Measurements from ENCODE around the gene CCDC78.

The CCDC78 gene

DNA sequence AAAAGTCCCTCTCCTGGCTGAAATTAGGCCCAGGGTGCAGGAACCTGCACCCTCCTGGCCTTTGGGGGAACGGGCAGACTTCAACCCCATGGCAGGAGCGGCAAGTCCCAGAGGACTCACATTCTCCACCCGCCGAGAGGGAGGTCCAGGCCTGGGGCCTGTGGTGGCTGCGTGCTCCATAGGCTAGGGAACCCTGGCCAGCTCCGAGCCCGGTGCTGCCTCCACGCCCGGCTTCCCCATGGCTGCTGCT, 130 bp downstream of the CCDC78 start:
- DNase-seq (no peak), ATAC-seq (no peak)
- Mint-ChIP-seq H3K27me3 (no peaks in the 10 kb centered on the region), H3K27ac (no peak overlapping the region), H3K36me3 (ENCODE audit: low read depth) (no peaks in the 10 kb centered on the region), H3K4me1 (peaks cover 4% of the 10 kb centered on the region), H3K4me3 (no peak overlapping the region), H3K9me3 (no peaks in the 10 kb centered on the region)

- Mint-ChIP-seq H3K4me1 (peaks cover 4% of the 10 kb centered on the region), H3K9me3 (no peaks in the 10 kb centered on the region), H3K36me3 (ENCODE audit: low read depth) (no peaks in the 10 kb centered on the region), H3K27me3 (no peaks in the 10 kb centered on the region), H3K27ac (no peak overlapping the region), H3K4me3 (peak overlapping the region; percentile 45)
- DNase-seq (no peak), ATAC-seq (no peak)
These were observed 618 bp downstream of the CCDC78 start for GRCh38 chr16:725463-726187.

DNA sequence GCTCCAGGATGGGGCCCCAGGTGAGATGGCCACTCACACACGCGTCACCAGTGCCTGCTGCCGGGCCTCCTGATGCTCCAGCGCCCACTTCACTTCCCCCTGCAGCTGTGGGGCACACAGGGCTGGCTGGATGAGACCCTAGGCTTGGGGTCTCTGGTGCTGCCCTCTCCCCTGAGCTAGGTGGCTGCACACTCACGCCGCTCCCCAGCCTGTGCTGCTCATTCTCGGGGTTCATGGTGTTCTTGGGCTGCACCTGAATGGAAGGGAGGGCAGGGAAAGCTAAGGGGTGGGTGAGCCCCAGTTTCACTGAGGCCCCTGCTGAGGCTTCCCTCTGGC, 1.2 kb downstream of the CCDC78 start:
- H3K4me1 Mint-ChIP-seq = peaks cover 7% of the 10 kb centered on the region
- no peak overlapping the region for H3K4me3 Mint-ChIP-seq
- no peak overlapping the region for H3K27ac Mint-ChIP-seq
- no peaks in the 10 kb centered on the region for H3K9me3 Mint-ChIP-seq
- ATAC-seq (no peak), DNase-seq (no peak)
- H3K36me3 Mint-ChIP-seq (ENCODE audit: low read depth) = no peaks in the 10 kb centered on the region
- no peaks in the 10 kb centered on the region for H3K27me3 Mint-ChIP-seq

- DNase-seq (no peak), ATAC-seq (no peak)
- Mint-ChIP-seq H3K9me3 (no peaks in the 10 kb centered on the region), H3K4me1 (peaks cover 11% of the 10 kb centered on the region), H3K4me3 (no peak overlapping the region), H3K36me3 (ENCODE audit: low read depth) (no peaks in the 10 kb centered on the region), H3K27me3 (no peaks in the 10 kb centered on the region), H3K27ac (no peak overlapping the region)
These were observed 1.8 kb downstream of the CCDC78 start for GRCh38 chr16:724188-725040.

DNA sequence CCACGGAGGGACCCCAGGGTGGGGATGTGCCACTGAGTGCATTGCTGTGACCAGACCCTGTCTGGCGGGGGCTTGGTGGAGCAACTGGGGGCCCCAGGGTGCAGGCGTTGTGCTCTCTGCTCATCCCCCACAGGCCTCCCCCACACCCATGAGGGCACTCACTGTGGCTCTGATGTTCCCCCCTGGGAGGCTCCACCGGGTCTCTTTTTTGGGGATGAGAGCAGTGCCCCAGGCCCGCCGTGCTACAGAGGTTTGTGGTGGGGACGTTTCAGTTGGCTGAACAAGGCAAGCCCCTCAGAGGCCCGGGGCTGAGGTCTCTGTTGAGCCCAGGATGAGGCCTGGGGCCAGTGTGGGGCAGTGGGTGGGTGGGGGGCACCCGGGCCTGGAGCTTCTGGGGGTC, 2.5 kb downstream of the CCDC78 start:
- Mint-ChIP-seq H3K9me3 (no peaks in the 10 kb centered on the region), H3K27ac (no peak overlapping the region), H3K4me1 (peaks cover 18% of the 10 kb centered on the region), H3K36me3 (ENCODE audit: low read depth) (no peaks in the 10 kb centered on the region), H3K27me3 (no peaks in the 10 kb centered on the region), H3K4me3 (no peak overlapping the region)
- DNase-seq (no peak), ATAC-seq (no peak)

DNA sequence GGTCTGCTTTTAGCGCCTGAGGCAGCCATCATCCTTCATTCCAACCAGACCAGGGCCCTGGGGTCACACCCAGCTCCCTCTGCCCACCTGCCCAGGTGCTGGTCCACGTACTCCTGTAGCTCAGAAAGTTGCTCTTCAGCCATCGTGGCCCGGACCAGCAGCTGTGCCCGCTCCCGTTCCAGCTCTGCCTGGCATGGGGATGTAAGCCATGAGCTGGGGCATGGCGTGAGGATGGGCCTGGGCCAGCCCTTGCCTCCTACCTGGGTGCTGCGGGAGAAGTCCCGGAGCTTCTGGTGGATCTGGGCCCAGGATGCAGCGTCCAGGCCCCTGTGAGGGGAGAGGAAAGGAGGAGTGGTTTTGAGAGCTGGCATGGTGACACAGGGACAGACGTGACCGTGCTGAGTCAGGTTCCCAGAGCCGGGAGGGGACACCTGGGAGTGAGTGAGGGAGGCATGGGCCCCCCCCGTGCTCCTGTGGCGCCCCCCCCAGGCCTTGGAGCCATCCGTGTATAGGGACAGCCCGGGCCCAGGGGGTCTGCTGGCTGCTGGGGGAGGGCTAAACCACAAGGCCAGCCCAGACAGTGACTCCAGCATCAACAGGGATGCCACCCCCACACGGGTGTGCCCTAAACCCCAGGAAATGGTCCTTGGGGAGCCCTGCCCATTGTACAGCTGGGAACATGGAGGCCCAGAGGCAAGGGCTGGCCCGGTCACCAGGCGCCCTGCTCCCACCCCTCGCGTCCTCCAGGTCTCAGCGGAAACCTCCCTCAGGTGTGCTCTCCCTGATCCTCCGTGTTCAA, 3.2 kb downstream of the CCDC78 start:
- H3K27me3 Mint-ChIP-seq = no peaks in the 10 kb centered on the region
- H3K4me1 Mint-ChIP-seq = peaks cover 19% of the 10 kb centered on the region
- no peak for ATAC-seq
- no peak for DNase-seq
- H3K4me3 Mint-ChIP-seq = peak overlapping the region; percentile 74
- H3K9me3 Mint-ChIP-seq = no peaks in the 10 kb centered on the region
- no peak overlapping the region for H3K27ac Mint-ChIP-seq
- H3K36me3 Mint-ChIP-seq (ENCODE audit: low read depth) = no peaks in the 10 kb centered on the region

DNA sequence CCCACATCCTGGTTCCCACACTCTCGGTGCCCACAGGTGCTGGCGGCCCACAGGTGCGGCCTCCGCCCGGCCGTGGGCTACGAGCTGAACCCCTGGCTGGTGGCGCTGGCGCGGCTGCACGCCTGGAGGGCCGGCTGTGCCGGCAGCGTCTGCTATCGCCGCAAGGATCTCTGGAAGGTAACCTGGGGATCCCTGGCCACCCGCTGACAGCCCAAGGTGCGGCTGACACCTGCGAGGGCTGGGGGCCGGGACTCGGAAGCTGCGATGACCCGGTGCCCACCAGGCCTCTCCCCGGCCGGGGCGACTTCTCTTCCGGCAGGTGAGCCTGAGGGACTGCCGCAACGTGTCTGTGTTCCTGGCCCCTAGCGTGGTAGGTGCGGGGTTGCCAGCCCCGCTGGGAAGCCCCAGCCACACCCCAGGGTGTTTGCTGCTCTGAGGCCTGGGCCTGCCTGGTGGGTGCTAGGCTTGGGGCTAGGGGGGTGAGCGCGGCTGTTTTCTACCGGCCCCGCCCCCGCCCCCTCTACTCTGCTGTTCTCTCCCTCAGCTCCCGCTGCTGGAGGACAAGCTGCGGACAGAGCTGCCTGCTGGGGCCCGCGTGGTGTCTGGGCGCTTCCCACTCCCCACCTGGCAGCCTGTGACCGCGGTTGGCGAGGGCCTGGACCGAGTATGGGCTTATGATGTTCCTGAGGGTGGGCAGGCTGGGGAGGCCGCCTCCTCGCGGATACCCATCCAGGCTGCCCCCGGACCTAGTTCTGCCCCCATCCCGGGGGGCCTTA, 4.3 kb downstream of the CCDC78 start:
- H3K27me3 Mint-ChIP-seq = no peaks in the 10 kb centered on the region
- ATAC-seq (no peak), DNase-seq (no peak)
- H3K9me3 Mint-ChIP-seq = no peaks in the 10 kb centered on the region
- peaks cover 19% of the 10 kb centered on the region for H3K4me1 Mint-ChIP-seq
- H3K36me3 Mint-ChIP-seq (ENCODE audit: low read depth) = no peaks in the 10 kb centered on the region
- peak overlapping the region; percentile 74 for H3K4me3 Mint-ChIP-seq
- no peak overlapping the region for H3K27ac Mint-ChIP-seq

DNA sequence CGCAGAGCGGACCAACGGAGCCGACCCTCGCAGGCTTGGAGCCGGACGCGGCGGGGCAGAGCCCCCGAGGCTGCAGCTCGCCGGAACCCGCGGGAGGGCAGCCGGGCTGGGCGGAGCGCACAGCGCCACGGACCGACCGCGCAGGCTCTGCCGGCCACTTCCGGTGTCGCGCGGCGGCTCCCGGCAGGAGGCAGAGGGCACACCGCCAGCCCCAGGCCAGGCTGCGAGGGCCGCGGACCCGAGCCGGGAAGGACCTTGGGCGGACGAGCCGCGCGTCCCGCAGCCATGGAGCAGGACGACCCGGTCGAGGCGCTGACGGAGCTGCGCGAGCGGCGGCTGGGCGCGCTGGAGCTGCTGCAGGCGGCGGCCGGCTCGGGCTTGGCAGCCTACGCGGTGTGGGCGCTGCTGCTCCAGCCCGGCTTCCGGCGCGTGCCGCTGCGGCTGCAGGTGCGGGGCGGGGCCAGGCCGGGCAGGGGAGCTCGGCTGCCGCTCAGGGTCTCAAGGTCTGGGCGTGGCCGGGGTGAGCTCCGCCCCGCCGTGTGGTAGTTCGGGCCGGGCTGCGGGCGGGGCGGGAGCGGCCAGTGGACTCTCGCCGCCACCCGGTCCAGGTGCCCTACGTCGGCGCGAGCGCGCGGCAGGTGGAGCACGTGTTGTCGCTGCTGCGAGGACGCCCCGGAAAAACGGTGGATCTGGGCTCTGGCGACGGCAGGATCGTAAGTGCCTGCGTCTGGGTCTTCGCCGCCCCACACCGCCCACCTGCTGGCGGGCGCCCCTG, 5.1 kb downstream of the CCDC78 start, which contains the start of gene ANTKMT:
TSS of gene ANTKMT (plus strand) at position 157 of the 775 bp plus-strand sequence. CDS start at position 286, 129 bp downstream.
- Mint-ChIP-seq H3K27me3 (no peaks in the 10 kb centered on the region), H3K27ac (peak within 1 kb of the TSS; percentile 84), H3K4me3 (peak within 1 kb of the TSS; percentile 85), H3K36me3 (ENCODE audit: low read depth) (no peaks in the 10 kb centered on the region), H3K4me1 (peaks cover 23% of the 10 kb centered on the region), H3K9me3 (no peaks in the 10 kb centered on the region)
- peak; percentile 84 for DNase-seq
- peak; percentile 64 for ATAC-seq

DNA sequence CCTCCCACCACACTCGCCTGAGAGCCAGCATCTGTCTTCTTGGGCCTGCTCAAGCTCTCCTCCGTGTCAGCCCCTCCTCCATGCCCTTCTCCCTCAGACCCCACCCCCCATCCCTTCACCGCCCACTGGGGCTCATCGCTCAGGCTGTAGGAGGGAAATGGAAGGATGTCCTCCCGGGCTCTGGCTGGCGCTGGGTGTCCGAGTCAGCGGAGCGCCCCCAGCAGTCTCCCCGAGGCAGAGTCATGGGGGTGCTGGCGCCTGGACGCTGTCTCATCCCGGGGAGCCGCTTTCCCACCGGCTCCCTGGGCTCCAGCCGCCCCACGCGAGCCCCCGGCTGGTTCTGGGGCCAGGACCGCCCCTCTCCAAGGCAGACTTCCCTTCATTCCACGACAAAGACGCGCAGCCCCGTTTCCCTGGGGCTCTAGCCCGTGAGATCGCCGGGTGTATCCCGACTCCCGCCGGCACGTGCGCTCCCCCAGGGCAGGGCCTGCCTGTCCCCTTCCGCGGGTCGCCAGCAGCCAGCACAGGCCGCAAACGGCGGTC, 5.7 kb downstream of the CCDC78 start:
- H3K4me3 Mint-ChIP-seq = peak overlapping the region; percentile 85
- ATAC-seq = peak; percentile 48
- peaks cover 23% of the 10 kb centered on the region for H3K4me1 Mint-ChIP-seq
- no peaks in the 10 kb centered on the region for H3K36me3 Mint-ChIP-seq (ENCODE audit: low read depth)
- peak; percentile 71 for DNase-seq
- peak overlapping the region; percentile 84 for H3K27ac Mint-ChIP-seq
- no peaks in the 10 kb centered on the region for H3K9me3 Mint-ChIP-seq
- no peaks in the 10 kb centered on the region for H3K27me3 Mint-ChIP-seq

GRCh38 chr16:719815-720446, 6.3 kb downstream of the CCDC78 start:
- peak overlapping the region; percentile 84 for H3K27ac Mint-ChIP-seq
- H3K4me3 Mint-ChIP-seq = peak overlapping the region; percentile 85

GRCh38 chr16:718922-719321, 7.3 kb downstream of the CCDC78 start:
- H3K9me3 Mint-ChIP-seq = no peaks in the 10 kb centered on the region
- ATAC-seq = no peak
- no peaks in the 10 kb centered on the region for H3K36me3 Mint-ChIP-seq (ENCODE audit: low read depth)
- H3K27ac Mint-ChIP-seq = peak overlapping the region; percentile 50
- no peak for DNase-seq
- H3K4me3 Mint-ChIP-seq = peak overlapping the region; percentile 85
- H3K4me1 Mint-ChIP-seq = peaks cover 23% of the 10 kb centered on the region
- H3K27me3 Mint-ChIP-seq = peaks cover 3% of the 10 kb centered on the region

More at GRCh38 chr16:719815-720446, 6.3 kb downstream of the CCDC78 start:
- Mint-ChIP-seq H3K27me3 (no peaks in the 10 kb centered on the region), H3K4me1 (peaks cover 23% of the 10 kb centered on the region), H3K36me3 (ENCODE audit: low read depth) (no peaks in the 10 kb centered on the region), H3K9me3 (no peaks in the 10 kb centered on the region)
- DNase-seq = no peak
- ATAC-seq = no peak

GRCh38 chr16:718389-718788, 7.9 kb downstream of the CCDC78 start:
- ATAC-seq (no peak), DNase-seq (no peak)
- H3K4me1 Mint-ChIP-seq = peaks cover 23% of the 10 kb centered on the region
- no peak overlapping the region for H3K27ac Mint-ChIP-seq
- peaks cover 7% of the 10 kb centered on the region for H3K27me3 Mint-ChIP-seq
- H3K4me3 Mint-ChIP-seq = no peak overlapping the region
- no peaks in the 10 kb centered on the region for H3K9me3 Mint-ChIP-seq
- no peaks in the 10 kb centered on the region for H3K36me3 Mint-ChIP-seq (ENCODE audit: low read depth)
